ENCODE data around the gene SULT1C4. TPM values are rescaled to one million over a fixed set of nuclear protein-coding genes. Genes with fewer than 3 reads are reported as not detected.

The SULT1C4 gene
- total RNA-seq, 4 donors from 2014 or later = 0.27 to 0.79 TPM; not detected in 2

DNA sequence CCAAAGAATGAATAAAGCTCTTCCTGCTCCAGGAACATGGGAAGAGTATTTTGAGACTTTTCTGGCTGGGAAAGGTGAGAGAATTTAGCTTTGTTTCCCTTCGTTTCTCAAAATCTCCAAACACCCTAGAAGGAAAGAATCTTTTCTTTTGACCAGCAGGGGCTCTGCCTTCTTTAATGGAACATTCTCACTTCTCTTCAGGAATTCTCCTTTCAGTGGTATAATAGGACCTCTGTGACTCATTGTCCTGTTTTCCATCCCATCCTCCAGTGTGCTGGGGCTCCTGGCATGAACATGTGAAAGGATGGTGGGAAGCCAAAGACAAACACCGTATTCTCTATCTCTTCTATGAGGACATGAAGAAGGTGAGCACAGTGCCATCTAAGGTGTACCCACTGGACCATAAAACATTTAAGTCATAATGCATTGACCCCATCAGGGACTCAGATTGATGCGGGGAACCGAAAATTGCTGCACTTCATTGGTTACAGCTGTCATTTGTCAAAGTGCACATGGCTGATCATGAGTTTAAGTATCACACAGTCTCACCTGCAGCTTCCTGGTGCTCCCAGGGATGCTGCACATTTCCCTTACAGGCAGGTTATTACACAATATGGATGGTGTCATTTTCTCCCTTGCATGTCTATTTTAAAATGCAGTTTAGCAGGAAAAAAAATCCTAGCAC lies 5.5 kb downstream of the SULT1C4 start:
- WGBS, 2 donors (ENCODE audit: low coverage in 1 of 2) = 75 to 93% methylated on average over 3 to 4 of the region's 4 CpGs
- H3K27me3 ChIP-seq = no peaks in the 10 kb centered on the region
- intact Hi-C loops (cut with DNase I; ENCODE audit: low total_unique reads) (no loop called here), in situ Hi-C loops (cut with MboI; ENCODE audit: low pct_ligation_motif_present in 1 of 4, low pct_unique_long_range_greater_than_20kb in 1 of 4, low sequenced_read_pairs in 3 of 4) (no loop called here)
- no peak for DNase-seq
- no peak for TF ChIP-seq POLR2A (IDR thresholded peaks at IDR 0.05)
- no peak for TF ChIP-seq EP300 (IDR thresholded peaks at IDR 0.05; ENCODE audit: low read depth)
- TF ChIP-seq POLR2AphosphoS5 (IDR thresholded peaks at IDR 0.05) = no peak
- no peak for TF ChIP-seq CTCF (IDR thresholded peaks at IDR 0.05)
- H3K4me1 ChIP-seq = peaks cover 0 to 5% (median 0%) of the 10 kb centered on the region in 4 donors
- no peaks in the 10 kb centered on the region for H3K36me3 ChIP-seq
- H3K27ac ChIP-seq = no peak overlapping the region
- H3K4me3 ChIP-seq = no peak overlapping the region
- H3K9me3 ChIP-seq = no peaks in the 10 kb centered on the region

DNA sequence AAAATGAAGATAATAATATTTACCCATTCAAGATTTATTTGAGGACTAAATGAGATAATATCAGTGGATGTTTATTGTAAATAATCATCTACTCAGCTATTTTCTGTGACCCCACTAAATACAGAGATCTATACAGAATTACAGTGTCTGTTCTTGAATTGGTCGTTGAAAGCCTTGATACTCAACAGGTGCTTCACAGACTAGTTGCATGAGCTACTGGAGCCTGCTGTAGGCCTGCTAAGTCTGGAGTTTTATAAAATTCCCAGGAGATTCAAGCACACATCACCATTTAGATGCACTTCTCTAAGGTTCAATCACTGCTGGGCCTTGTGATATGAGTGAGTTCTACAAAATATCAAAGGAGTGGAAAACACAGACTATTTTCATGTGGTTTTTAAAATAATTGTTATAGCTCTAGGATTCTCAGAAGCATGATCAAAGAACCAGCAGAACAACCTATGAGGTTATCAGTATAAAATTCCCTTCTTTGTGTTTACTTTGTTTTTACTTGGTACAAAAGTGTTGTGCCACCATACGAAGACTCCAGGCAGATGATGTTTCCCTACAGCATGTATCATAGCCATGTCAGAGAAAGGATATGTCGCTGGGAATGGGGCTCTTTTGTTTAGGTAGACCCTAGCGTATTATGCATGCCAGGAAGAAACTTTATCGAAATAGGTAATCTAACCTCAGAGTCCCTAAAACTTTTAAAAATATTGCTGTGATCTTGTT lies 7.1 kb downstream of the SULT1C4 start:
- 81 to 86% methylated on average over 5 of the region's 5 CpGs for WGBS, 2 donors (ENCODE audit: low coverage in 1 of 2)
- intact Hi-C loops (cut with DNase I; ENCODE audit: low total_unique reads) = no loop called here
- Histone ChIP-seq H3K4me1 (peaks cover 0 to 3% (median 0%) of the 10 kb centered on the region in 4 donors), H3K27me3 (no peaks in the 10 kb centered on the region), H3K27ac (no peak overlapping the region), H3K9me3 (no peaks in the 10 kb centered on the region), H3K36me3 (no peaks in the 10 kb centered on the region), H3K4me3 (no peak overlapping the region)
- no peak for DNase-seq
- no peak for TF ChIP-seq POLR2A (IDR thresholded peaks at IDR 0.05)
- no peak for TF ChIP-seq EP300 (IDR thresholded peaks at IDR 0.05; ENCODE audit: low read depth)
- TF ChIP-seq POLR2AphosphoS5 (IDR thresholded peaks at IDR 0.05) = no peak
- no peak for TF ChIP-seq CTCF (IDR thresholded peaks at IDR 0.05)
- in situ Hi-C loops (cut with MboI; ENCODE audit: low pct_ligation_motif_present in 1 of 4, low pct_unique_long_range_greater_than_20kb in 1 of 4, low sequenced_read_pairs in 3 of 4) = no loop called here

DNA sequence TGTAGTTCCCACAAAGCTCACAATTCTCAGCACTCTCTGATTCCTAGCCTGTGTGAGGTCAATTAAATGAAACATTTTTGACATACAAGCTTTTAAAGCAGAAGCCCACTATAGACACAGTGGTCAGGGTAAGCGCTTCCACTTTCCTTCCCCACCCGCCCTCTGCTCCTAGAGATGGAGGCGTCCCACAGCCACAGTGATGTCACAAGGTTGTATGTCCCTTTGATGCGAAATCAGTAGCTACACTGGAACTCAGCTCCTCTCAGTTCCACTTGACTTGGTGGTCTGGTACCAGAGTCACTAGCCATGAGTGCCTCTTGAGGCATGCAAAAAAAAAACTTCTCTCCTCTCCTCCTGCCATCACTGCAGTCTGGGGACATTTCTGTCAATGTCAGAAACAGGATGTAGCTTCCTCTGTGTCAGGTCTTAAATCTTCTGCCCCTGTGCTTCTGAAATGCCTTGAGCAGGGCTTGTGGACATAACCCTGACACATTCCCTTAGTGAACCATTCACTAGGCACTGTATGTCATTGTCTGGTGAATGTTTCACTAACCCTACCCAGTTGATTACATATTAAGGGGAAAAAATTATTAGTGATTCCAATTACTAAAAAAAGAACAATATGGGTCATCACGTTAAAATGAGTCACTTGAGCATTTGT lies 7.8 kb downstream of the SULT1C4 start:
- DNase-seq = no peak
- Histone ChIP-seq H3K36me3 (no peaks in the 10 kb centered on the region), H3K4me3 (no peak overlapping the region), H3K27ac (no peak overlapping the region), H3K4me1 (no peaks in the 10 kb centered on the region), H3K9me3 (no peaks in the 10 kb centered on the region), H3K27me3 (no peaks in the 10 kb centered on the region)
- in situ Hi-C loops (cut with MboI; ENCODE audit: low pct_ligation_motif_present in 1 of 4, low pct_unique_long_range_greater_than_20kb in 1 of 4, low sequenced_read_pairs in 3 of 4) = no loop called here
- intact Hi-C loops (cut with DNase I; ENCODE audit: low total_unique reads) = no loop called here
- WGBS, 2 donors (ENCODE audit: low coverage in 1 of 2) = 59 to 85% methylated on average over 3 to 5 of the region's 5 CpGs
- no peak for TF ChIP-seq EP300 (IDR thresholded peaks at IDR 0.05; ENCODE audit: low read depth)
- no peak for TF ChIP-seq POLR2AphosphoS5 (IDR thresholded peaks at IDR 0.05)
- TF ChIP-seq CTCF (IDR thresholded peaks at IDR 0.05) = no peak
- no peak for TF ChIP-seq POLR2A (IDR thresholded peaks at IDR 0.05)

GRCh38 chr2:108388045-108388444 lies 10.3 kb downstream of the SULT1C4 start:
- intact Hi-C loops (cut with DNase I; ENCODE audit: low total_unique reads) = no loop called here
- Histone ChIP-seq H3K36me3 (no peaks in the 10 kb centered on the region), H3K4me3 (no peak overlapping the region), H3K27me3 (no peaks in the 10 kb centered on the region), H3K27ac (no peak overlapping the region), H3K4me1 (no peaks in the 10 kb centered on the region), H3K9me3 (peaks cover 2 to 4% of the 10 kb centered on the region in 2 donors)
- 80 to 84% methylated on average over 3 to 9 of the region's 9 CpGs for WGBS, 2 donors (ENCODE audit: low coverage in 1 of 2)
- in situ Hi-C loops (cut with MboI; ENCODE audit: low pct_ligation_motif_present in 1 of 4, low pct_unique_long_range_greater_than_20kb in 1 of 4, low sequenced_read_pairs in 3 of 4) = no loop called here
- no peak for DNase-seq
- no peak for TF ChIP-seq POLR2A (IDR thresholded peaks at IDR 0.05)
- TF ChIP-seq EP300 (IDR thresholded peaks at IDR 0.05; ENCODE audit: low read depth) = no peak
- TF ChIP-seq POLR2AphosphoS5 (IDR thresholded peaks at IDR 0.05) = no peak
- TF ChIP-seq CTCF (IDR thresholded peaks at IDR 0.05) = no peak
